Measurements from ENCODE around the gene NCK2. TPM values are rescaled to one million over a fixed set of nuclear protein-coding genes. Genes with fewer than 3 reads are reported as not detected.

The NCK2 gene
- total RNA-seq, 1 experiment from 2014 or later: 26.7 TPM

DNA sequence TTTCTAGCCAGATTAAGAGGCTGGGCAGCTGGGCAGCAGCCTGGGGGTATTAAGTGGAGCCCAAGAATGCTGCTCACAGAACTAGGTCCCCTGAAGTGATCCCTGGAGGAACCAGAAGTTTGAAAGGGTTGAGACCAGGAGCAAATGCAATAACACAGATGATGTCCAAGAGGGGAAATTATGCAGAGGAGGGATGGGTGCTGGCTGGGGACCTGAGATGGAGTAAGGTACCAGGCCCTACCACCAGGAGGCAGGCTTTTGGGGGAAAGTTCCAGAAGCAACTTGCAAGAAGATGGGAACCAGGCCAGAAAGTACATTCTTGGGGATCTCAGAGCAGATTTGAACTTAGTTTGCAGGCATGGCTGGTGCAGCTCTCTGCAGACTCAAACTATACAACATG is 175.1 kb downstream of the NCK2 start:
- no peaks in the 10 kb centered on the region for H3K9me2 ChIP-seq (ENCODE audit: insufficient read depth)
- no peaks in the 10 kb centered on the region for H3K9me3 ChIP-seq (ENCODE audit: control insufficient read depth in 1 of 2, insufficient read depth in 1 of 2, low read depth in 1 of 2, low read length in 2 of 2)
- RAD21 ChIA-PET (ENCODE audit: low non-redundant PET in 1 of 2, low total read pairs in 2 of 2, uncharacterized antibody in 2 of 2, unreplicated experiment in 2 of 2): interaction anchor here in 1 of 2 experiments (0.6 kb wide), 1 partner anchor 396 kb away, joined by 3 read pairs; no protein-coding TSS in a partner anchor
- intact Hi-C loops (cut with micrococcal nuclease): loop anchor here (10.0 kb wide), 2 partner anchors 165 to 665 kb away; no protein-coding TSS in a partner anchor
- no peaks in the 10 kb centered on the region for H4K20me1 ChIP-seq (ENCODE audit: insufficient read depth)
- CTCF ChIA-PET: interaction anchor here (1.0 to 1.1 kb wide), 4 partner anchors 9 to 343 kb away, joined by 3 to 4 read pairs (median 3); no protein-coding TSS in a partner anchor
- no peaks in the 10 kb centered on the region for H3K36me3 ChIP-seq (ENCODE audit: control insufficient read depth in 1 of 2, insufficient read depth in 2 of 2, low read length in 2 of 2)
- no peaks in the 10 kb centered on the region for H3K27me3 ChIP-seq (ENCODE audit: insufficient read depth, low read length)
- H3K4me2 ChIP-seq (ENCODE audit: low read length): peak overlapping the region; percentile 76
- H3K79me2 ChIP-seq (ENCODE audit: insufficient read depth, low read length): no peaks in the 10 kb centered on the region
- BruUV-seq (replicated peaks): no TSS peak
- H3K9ac ChIP-seq (ENCODE audit: low read length): no peak overlapping the region
- peak overlapping the region; percentile 76 for H3K27ac ChIP-seq (ENCODE audit: low read depth, low read length)
- DNase-seq (ENCODE audit: low read depth, low spot score) (peak; percentile 62), ATAC-seq (peak; percentile 64)
- H3K4me1 ChIP-seq (ENCODE audit: control insufficient read depth in 1 of 2, insufficient read depth in 2 of 2, low read length in 2 of 2): peaks cover 21 to 39% of the 10 kb centered on the region in 2 experiments
- TF ChIP-seq EGR1 (IDR thresholded peaks at IDR 0.05; ENCODE audit: low read depth): no peak
- TF ChIP-seq, protein P1, sequence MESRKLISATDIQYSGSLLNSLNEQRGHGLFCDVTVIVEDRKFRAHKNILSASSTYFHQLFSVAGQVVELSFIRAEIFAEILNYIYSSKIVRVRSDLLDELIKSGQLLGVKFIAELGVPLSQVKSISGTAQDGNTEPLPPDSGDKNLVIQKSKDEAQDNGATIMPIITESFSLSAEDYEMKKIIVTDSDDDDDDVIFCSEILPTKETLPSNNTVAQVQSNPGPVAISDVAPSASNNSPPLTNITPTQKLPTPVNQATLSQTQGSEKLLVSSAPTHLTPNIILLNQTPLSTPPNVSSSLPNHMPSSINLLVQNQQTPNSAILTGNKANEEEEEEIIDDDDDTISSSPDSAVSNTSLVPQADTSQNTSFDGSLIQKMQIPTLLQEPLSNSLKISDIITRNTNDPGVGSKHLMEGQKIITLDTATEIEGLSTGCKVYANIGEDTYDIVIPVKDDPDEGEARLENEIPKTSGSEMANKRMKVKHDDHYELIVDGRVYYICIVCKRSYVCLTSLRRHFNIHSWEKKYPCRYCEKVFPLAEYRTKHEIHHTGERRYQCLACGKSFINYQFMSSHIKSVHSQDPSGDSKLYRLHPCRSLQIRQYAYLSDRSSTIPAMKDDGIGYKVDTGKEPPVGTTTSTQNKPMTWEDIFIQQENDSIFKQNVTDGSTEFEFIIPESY (IDR thresholded peaks at IDR 0.05; ENCODE audit: extremely low read depth, insufficient replicate concordance, low read length): no peak
- TF ChIP-seq POLR2AphosphoS5 (IDR thresholded peaks at IDR 0.05; ENCODE audit: low read depth, low read length): 0 out of 2 replicates have a peak, but pooled peaks have one; percentile 5
- TF ChIP-seq RAD21 (IDR thresholded peaks at IDR 0.05; ENCODE audit: low read depth): peak; percentile 46
- TF ChIP-seq, protein P2, sequence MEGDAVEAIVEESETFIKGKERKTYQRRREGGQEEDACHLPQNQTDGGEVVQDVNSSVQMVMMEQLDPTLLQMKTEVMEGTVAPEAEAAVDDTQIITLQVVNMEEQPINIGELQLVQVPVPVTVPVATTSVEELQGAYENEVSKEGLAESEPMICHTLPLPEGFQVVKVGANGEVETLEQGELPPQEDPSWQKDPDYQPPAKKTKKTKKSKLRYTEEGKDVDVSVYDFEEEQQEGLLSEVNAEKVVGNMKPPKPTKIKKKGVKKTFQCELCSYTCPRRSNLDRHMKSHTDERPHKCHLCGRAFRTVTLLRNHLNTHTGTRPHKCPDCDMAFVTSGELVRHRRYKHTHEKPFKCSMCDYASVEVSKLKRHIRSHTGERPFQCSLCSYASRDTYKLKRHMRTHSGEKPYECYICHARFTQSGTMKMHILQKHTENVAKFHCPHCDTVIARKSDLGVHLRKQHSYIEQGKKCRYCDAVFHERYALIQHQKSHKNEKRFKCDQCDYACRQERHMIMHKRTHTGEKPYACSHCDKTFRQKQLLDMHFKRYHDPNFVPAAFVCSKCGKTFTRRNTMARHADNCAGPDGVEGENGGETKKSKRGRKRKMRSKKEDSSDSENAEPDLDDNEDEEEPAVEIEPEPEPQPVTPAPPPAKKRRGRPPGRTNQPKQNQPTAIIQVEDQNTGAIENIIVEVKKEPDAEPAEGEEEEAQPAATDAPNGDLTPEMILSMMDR (IDR thresholded peaks at IDR 0.05 in 2 of 3, conservative IDR thresholded peaks at IDR 0.05 in 1 of 3; ENCODE audit: borderline replicate concordance in 1 of 3, insufficient read depth in 1 of 3, low read depth in 2 of 3, low read length in 2 of 3): peak; percentile 44 to 87 (median 85); a peak in 5 of 6 replicates
- H2AFZ ChIP-seq (ENCODE audit: low read depth, low read length, poor library complexity, severe bottlenecking): no peak overlapping the region
- POLR2A ChIA-PET: interaction anchor here (1.0 to 1.4 kb wide), 2 partner anchors 14 to 63 kb away, joined by 3 to 4 read pairs; no protein-coding TSS in a partner anchor
- H3K4me3 ChIP-seq (replicated peaks in 1 of 2; ENCODE audit: low read depth in 1 of 2, low read length in 2 of 2): peak overlapping the region in 1 of 2 experiments; percentile 32; a peak in 1 of 4 replicates
